ENCODE data around the gene BICRA. TPM values are rescaled to one million over a fixed set of nuclear protein-coding genes. Genes with fewer than 3 reads are reported as not detected.
A peak's percentile ranks its signal among the peaks of the same experiment; 100 is the strongest.
"Not testable (repeated sequence)": the region's sequence is repeated elsewhere in the genome, so short reads cannot be mapped to it uniquely, and the experiment has no call there.

The BICRA gene
- total RNA-seq, 1 experiment from 2014 or later = 24.4 TPM

DNA sequence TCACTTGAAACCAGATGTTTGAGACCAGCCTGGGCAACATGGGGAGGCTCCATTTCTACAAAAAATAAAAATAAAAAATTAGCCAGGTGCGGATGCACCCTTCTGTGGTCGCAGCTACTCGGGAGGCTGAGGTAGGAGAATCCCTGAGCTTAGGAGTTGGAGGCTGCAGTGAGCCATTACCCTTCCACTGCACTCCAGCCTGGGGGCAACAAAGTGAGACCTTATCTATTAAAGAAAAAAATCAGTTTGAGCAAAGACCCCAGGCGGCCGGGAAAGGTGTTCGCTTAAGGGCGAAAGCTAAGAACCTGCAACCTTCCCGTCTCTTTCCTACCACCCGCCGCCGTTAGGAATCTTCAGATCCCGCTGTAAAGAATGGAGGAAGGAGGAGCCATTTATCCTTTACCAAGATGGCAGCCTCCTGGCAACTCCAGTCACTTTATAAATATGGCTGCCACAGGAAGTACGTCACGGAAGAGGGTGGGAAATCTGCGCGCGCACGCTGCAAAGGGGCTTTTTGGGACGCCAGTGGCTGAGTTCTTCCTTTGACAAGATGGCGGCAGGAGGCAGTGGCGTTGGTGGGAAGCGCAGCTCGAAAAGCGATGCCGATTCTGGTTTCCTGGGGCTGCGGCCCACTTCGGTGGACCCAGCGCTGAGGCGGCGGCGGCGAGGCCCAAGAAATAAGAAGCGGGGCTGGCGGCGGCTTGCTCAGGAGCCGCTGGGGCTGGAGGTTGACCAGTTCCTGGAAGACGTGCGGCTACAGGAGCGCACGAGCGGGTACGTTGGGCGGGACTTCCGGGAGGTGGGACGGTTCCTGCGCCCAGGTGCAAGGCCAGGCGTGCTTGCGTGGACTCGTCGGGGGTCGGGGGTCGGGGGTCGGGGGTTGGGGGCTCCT is 136.3 kb downstream of the BICRA start, which contains the start of gene NOP53:
NOP53 (plus strand) TSS at position 537 of the 892 bp plus-strand sequence; CDS start at position 551, 14 bp downstream.
- Mint-ChIP-seq H3K9me3 (ENCODE audit: low read depth, unreplicated experiment) (peaks cover 2% of the 10 kb centered on the region), H3K27ac (ENCODE audit: unreplicated experiment) (peak within 1 kb of the TSS; percentile 98), H3K36me3 (ENCODE audit: insufficient read depth, unreplicated experiment) (peaks cover 97% of the 10 kb centered on the region), H3K4me3 (ENCODE audit: low read depth, unreplicated experiment) (peak within 1 kb of the TSS; percentile 92), H3K4me1 (ENCODE audit: low read depth, unreplicated experiment) (peaks cover 24% of the 10 kb centered on the region), H3K27me3 (ENCODE audit: unreplicated experiment) (no peaks in the 10 kb centered on the region)
- TSS peak; percentile 88 for BruUV-seq (replicated peaks)
- intact Hi-C loops (cut with micrococcal nuclease; ENCODE audit: unreplicated experiment) = loop anchor here (2.0 kb wide), 2 partner anchors 16 to 32 kb away; partner anchors contain the start of gene EHD2
- TF ChIP-seq, protein P1, sequence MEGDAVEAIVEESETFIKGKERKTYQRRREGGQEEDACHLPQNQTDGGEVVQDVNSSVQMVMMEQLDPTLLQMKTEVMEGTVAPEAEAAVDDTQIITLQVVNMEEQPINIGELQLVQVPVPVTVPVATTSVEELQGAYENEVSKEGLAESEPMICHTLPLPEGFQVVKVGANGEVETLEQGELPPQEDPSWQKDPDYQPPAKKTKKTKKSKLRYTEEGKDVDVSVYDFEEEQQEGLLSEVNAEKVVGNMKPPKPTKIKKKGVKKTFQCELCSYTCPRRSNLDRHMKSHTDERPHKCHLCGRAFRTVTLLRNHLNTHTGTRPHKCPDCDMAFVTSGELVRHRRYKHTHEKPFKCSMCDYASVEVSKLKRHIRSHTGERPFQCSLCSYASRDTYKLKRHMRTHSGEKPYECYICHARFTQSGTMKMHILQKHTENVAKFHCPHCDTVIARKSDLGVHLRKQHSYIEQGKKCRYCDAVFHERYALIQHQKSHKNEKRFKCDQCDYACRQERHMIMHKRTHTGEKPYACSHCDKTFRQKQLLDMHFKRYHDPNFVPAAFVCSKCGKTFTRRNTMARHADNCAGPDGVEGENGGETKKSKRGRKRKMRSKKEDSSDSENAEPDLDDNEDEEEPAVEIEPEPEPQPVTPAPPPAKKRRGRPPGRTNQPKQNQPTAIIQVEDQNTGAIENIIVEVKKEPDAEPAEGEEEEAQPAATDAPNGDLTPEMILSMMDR (IDR thresholded peaks at IDR 0.05; ENCODE audit: unreplicated experiment) = no peak
- peak; percentile 96 for DNase-seq
- CTCF ChIA-PET = interaction anchor here (0.6 to 1.7 kb wide), 3 partner anchors 16 to 33 kb away, joined by 3 to 8 read pairs (median 3); partner anchors contain the start of gene EHD2

DNA sequence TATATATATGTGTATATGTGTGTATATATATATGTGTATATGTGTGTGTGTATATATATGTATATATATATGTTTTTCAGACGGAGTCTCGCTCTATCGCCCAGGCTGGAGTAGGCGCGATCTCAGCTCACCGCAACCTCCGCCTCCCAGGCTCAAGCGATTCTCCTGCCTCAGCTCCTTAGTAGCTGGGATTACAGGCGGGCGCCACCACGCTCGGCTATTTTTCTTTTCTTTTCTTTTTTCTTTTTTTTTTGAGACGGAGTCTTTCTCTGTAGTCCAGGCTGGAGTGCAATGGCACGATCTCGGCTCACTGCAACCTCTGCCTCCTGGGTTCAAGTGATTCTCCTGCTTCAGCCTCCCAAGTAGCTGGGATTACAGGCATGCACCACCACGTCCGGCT is 137.2 kb downstream of the BICRA start:
- DNase-seq; H3K9me3 Mint-ChIP-seq (ENCODE audit: low read depth, unreplicated experiment); intact Hi-C loops (cut with micrococcal nuclease; ENCODE audit: unreplicated experiment); H3K27me3 Mint-ChIP-seq (ENCODE audit: unreplicated experiment): not testable (repeated sequence)
- peak overlapping the region; percentile 92 for H3K4me3 Mint-ChIP-seq (ENCODE audit: low read depth, unreplicated experiment)
- peaks cover 97% of the 10 kb centered on the region for H3K36me3 Mint-ChIP-seq (ENCODE audit: insufficient read depth, unreplicated experiment)
- BruUV-seq (replicated peaks) = TSS peak; percentile 70
- CTCF ChIA-PET = interaction anchor here (1.7 kb wide), 1 partner anchor 33 kb away, joined by 8 read pairs; the partner anchor contains the start of gene EHD2
- peak overlapping the region; percentile 98 for H3K27ac Mint-ChIP-seq (ENCODE audit: unreplicated experiment)
- H3K4me1 Mint-ChIP-seq (ENCODE audit: low read depth, unreplicated experiment) = peaks cover 24% of the 10 kb centered on the region

DNA sequence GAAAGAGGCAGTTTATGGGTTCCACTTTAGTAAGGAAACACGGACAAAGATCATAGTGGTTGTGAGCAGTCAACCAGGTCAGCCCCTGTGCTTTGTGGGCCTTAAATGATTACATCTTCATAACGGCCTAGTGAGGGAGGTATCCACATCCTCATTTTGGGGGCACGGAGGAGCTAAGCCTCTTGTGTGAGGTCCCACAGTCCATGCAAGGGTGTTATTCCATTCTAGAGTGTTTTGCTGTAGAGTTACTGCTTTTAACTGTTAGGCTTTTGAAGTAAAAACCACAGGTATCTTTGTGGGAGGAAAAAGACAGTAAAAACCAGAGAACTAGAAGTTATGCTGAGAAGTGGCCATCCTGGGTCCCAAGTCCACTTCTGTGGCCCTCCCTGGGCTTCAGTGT is 140.4 kb downstream of the BICRA start:
- Mint-ChIP-seq H3K4me1 (ENCODE audit: low read depth, unreplicated experiment) (peaks cover 3% of the 10 kb centered on the region), H3K36me3 (ENCODE audit: insufficient read depth, unreplicated experiment) (peaks cover 94% of the 10 kb centered on the region), H3K27ac (ENCODE audit: unreplicated experiment) (no peak overlapping the region), H3K4me3 (ENCODE audit: low read depth, unreplicated experiment) (no peak overlapping the region), H3K27me3 (ENCODE audit: unreplicated experiment) (no peaks in the 10 kb centered on the region), H3K9me3 (ENCODE audit: low read depth, unreplicated experiment) (no peaks in the 10 kb centered on the region)
- intact Hi-C loops (cut with micrococcal nuclease; ENCODE audit: unreplicated experiment) = no loop called here
- DNase-seq = no peak
- CTCF ChIA-PET = no interaction called here
- TF ChIP-seq, protein P1 (IDR thresholded peaks at IDR 0.05; ENCODE audit: unreplicated experiment) = no peak
- no TSS peak for BruUV-seq (replicated peaks)

DNA sequence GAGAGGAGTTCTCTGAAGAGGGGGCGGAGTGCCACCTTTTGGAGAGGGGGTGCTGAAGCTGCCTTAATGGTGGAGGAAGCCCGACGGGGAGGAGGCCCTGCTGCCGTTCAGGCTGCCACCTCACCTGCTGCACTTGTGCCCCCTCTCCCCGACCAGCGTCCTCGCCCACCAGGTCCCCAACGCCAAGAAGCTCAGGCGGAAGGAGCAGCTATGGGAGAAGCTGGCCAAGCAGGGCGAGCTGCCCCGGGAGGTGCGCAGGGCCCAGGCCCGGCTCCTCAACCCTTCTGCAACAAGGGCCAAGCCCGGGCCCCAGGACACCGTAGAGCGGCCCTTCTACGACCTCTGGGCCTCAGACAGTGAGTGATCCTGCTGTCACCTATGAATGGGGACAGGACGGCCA is 141.8 kb downstream of the BICRA start:
- Mint-ChIP-seq H3K9me3 (ENCODE audit: low read depth, unreplicated experiment) (no peaks in the 10 kb centered on the region), H3K4me1 (ENCODE audit: low read depth, unreplicated experiment) (no peaks in the 10 kb centered on the region), H3K4me3 (ENCODE audit: low read depth, unreplicated experiment) (no peak overlapping the region), H3K27ac (ENCODE audit: unreplicated experiment) (no peak overlapping the region), H3K36me3 (ENCODE audit: insufficient read depth, unreplicated experiment) (peaks cover 90% of the 10 kb centered on the region), H3K27me3 (ENCODE audit: unreplicated experiment) (no peaks in the 10 kb centered on the region)
- DNase-seq = no peak
- CTCF ChIA-PET = no interaction called here
- no TSS peak for BruUV-seq (replicated peaks)
- intact Hi-C loops (cut with micrococcal nuclease; ENCODE audit: unreplicated experiment) = no loop called here
- TF ChIP-seq, protein P1 (IDR thresholded peaks at IDR 0.05; ENCODE audit: unreplicated experiment) = no peak
